K562 (cell line): ENCODE results near the gene PDZRN4. TPM values are rescaled to one million over a fixed set of nuclear protein-coding genes. Genes with fewer than 3 reads are reported as not detected.

Experiments
- ATAC-seq: fragments of 200-7000 bp; cut with Tn5 transposase; 3 replicates; pipeline ENCODE4 v1.9.1; 2020; ENCODE audit warnings: moderate library complexity
- BruUV-seq: library from RNA; stranded (reverse); fragments of 400-500 nt; replicated peaks from 2 replicates; lab custom pipeline; 2021; lab: Mats Ljungman, UMichigan
- CTCF ChIA-PET: fragments of 300-600 bp; formaldehyde crosslinking; extraction: SDS; loops from one replicate; lab custom pipeline; 2021; ENCODE audit warnings: low intra/inter-chr PET ratio; lab: Yijun Ruan, JAX
- POLR2A ChIA-PET: fragments of 300-600, 350-650 bp; sonication (Branson Sonifier 250); formaldehyde crosslinking; extraction: SDS; loops from one replicate; lab custom pipeline; 2021; ENCODE audit warnings: antibody characterized with exemption, inconsistent platforms; lab: Yijun Ruan, JAX
- DNase-seq, 4 experiments: peaks; one replicate each; pipeline versions ENCODE4 v3.0.0 to v3.0.0-alpha.2; 2011 to 2018; ENCODE audit warnings: low spot score in 3 of 4, mixed read lengths in 3 of 4; ENCODE audit errors: extremely low read depth in 1 of 4
- FAIRE-seq: peaks from 2 replicates; lab custom pipeline; 2011; peaks lifted over from hg19 to GRCh38; lab: Jason Lieb, UNC
- H2AFZ ChIP-seq: 2 replicates; pipeline ENCODE4 v1.6.0; 2011; ENCODE audit warnings: low read depth, low read length, control low read depth, inconsistent platforms
- H3K27ac ChIP-seq: fragments of 200-600 bp; 3 replicates; pipeline ENCODE4 v1.8.0; 2011; ENCODE audit warnings: low read depth, mild to moderate bottlenecking, control low read depth, inconsistent platforms, low read length, moderate library complexity, mixed read lengths; ENCODE audit errors: extremely low read depth
- H3K27me3 ChIP-seq, 2 experiments: fragments of 300-600 bp in 1 of 2; 2 replicates in 1 of 2; 3 replicates in 1 of 2; pipeline versions ENCODE4 v1.6.0 to v1.8.0; 2011; ENCODE audit warnings: inconsistent platforms in 2 of 2, low read length in 2 of 2, mild to moderate bottlenecking in 1 of 2, mixed read lengths in 1 of 2, moderate library complexity in 1 of 2; ENCODE audit not compliant: control insufficient read depth in 2 of 2, insufficient read depth in 2 of 2
- H3K36me3 ChIP-seq: fragments of 300-600 bp; 3 replicates; pipeline ENCODE4 v1.8.0; 2011; ENCODE audit warnings: mild to moderate bottlenecking, low read length, inconsistent platforms; ENCODE audit not compliant: control insufficient read depth, insufficient read depth
- H3K4me1 ChIP-seq, 2 experiments: fragments of 200-600 bp in 1 of 2; replicated peaks in 1 of 2; 2 replicates in 1 of 2; 3 replicates in 1 of 2; pipeline versions ENCODE4 v1.5.1 to v1.8.0; 2011; ENCODE audit warnings: inconsistent platforms in 2 of 2, low read length in 2 of 2, mild to moderate bottlenecking in 1 of 2, mixed read lengths in 1 of 2, moderate library complexity in 1 of 2; ENCODE audit not compliant: control insufficient read depth in 2 of 2, insufficient read depth in 2 of 2
- H3K4me2 ChIP-seq: 2 replicates; pipeline ENCODE4 v1.6.1; 2011; ENCODE audit warnings: low read length, control low read depth, inconsistent platforms, mixed read lengths; ENCODE audit not compliant: insufficient read depth
- H3K4me3 ChIP-seq: fragments of 200-600 bp; sonication (generic), shearing (Covaris generic); 2 replicates; pipeline ENCODE4 v1.5.1; 2016; ENCODE audit warnings: control low read depth, inconsistent platforms
- H3K79me2 ChIP-seq: fragments of 200-600 bp; 3 replicates; pipeline ENCODE4 v1.8.0; 2011; ENCODE audit warnings: low read length, inconsistent platforms; ENCODE audit not compliant: control insufficient read depth, insufficient read depth
- H3K9ac ChIP-seq, 2 experiments: 2 replicates each; pipeline versions ENCODE4 v1.6.0 to v1.6.1; 2011; ENCODE audit warnings: low read depth in 2 of 2, low read length in 2 of 2, control low read depth in 1 of 2, inconsistent platforms in 1 of 2, mild to moderate bottlenecking in 1 of 2, mixed read lengths in 1 of 2; ENCODE audit not compliant: insufficient read depth in 1 of 2
- H3K9me1 ChIP-seq: one replicate; pipeline ENCODE4 v1.6.0; 2011; ENCODE audit warnings: inconsistent platforms, mild to moderate bottlenecking, low read length, moderate library complexity; ENCODE audit not compliant: control insufficient read depth, insufficient read depth
- H3K9me3 ChIP-seq: replicated peaks from 2 replicates; pipeline ENCODE4 v1.5.1; 2011; ENCODE audit warnings: low read depth, low read length, inconsistent platforms; ENCODE audit not compliant: control insufficient read depth, insufficient read depth
- H4K20me1 ChIP-seq: replicated peaks from 2 replicates; pipeline ENCODE4 v1.6.1; 2011; ENCODE audit warnings: low read length, inconsistent platforms, mixed read lengths; ENCODE audit not compliant: control insufficient read depth, insufficient read depth
- ESRRB ChIP-seq: fragments of 250-450 bp; sonication (Bioruptor Pico); IDR thresholded peaks from 2 replicates; pipeline ENCODE4 v1.5.0; 2020; ENCODE audit warnings: mild to moderate bottlenecking, moderate library complexity, borderline replicate concordance
- HDGF ChIP-seq: fragments of 450-650 bp; IDR thresholded peaks from 2 replicates; pipeline ENCODE4 v1.6.1; 2016
- KAT7 ChIP-seq: sonication (generic); formaldehyde crosslinking; IDR thresholded peaks from 2 replicates; pipeline ENCODE4 v1.8.0; 2022; ENCODE audit warnings: missing genetic modification reagents, mild to moderate bottlenecking, borderline replicate concordance
- KLF13 ChIP-seq: fragments of 450-650 bp; IDR thresholded peaks from 2 replicates; pipeline ENCODE4 v1.6.1; 2016; ENCODE audit warnings: missing genetic modification characterization, low read depth, mild to moderate bottlenecking, missing compliant biosample characterization, moderate library complexity, borderline replicate concordance
- LARP7 ChIP-seq: fragments of 450-650 bp; IDR thresholded peaks from 2 replicates; pipeline ENCODE4 v1.6.1; 2016
- MBD2 ChIP-seq: sonication (generic); IDR thresholded peaks from 2 replicates; pipeline ENCODE4 v1.6.1; 2016; ENCODE audit warnings: low read depth, borderline replicate concordance
- MEF2D ChIP-seq: conservative IDR thresholded peaks from 2 replicates; pipeline ENCODE4 v1.6.1; 2016; ENCODE audit warnings: low read depth, missing genetic modification characterization, missing compliant biosample characterization
- PHB2 ChIP-seq: fragments of 450-650 bp; IDR thresholded peaks from 2 replicates; pipeline ENCODE4 v1.6.1; 2017; ENCODE audit warnings: low read depth
- PTTG1 ChIP-seq: fragments of 450-650 bp; IDR thresholded peaks from 2 replicates; pipeline ENCODE4 v1.6.1; 2016; ENCODE audit warnings: low read depth, mild to moderate bottlenecking, missing genetic modification characterization, missing compliant biosample characterization
- SMAD3 ChIP-seq: fragments of 450-650 bp; formaldehyde crosslinking; conservative IDR thresholded peaks from 2 replicates; pipeline ENCODE4 v1.4.0; 2020; ENCODE audit warnings: mild to moderate bottlenecking
- USF1 ChIP-seq: sonication (generic); formaldehyde crosslinking; IDR thresholded peaks from 2 replicates; pipeline ENCODE4 v1.9.0; 2022; ENCODE audit warnings: mild to moderate bottlenecking, missing genetic modification reagents
- ZBTB8A ChIP-seq: fragments of 450-650 bp; IDR thresholded peaks from 2 replicates; pipeline ENCODE4 v1.6.1; 2018; ENCODE audit warnings: mild to moderate bottlenecking, moderate library complexity; ENCODE audit not compliant: partially characterized antibody
- ZNF324 ChIP-seq: fragments of 250-450 bp; sonication (Bioruptor Pico); IDR thresholded peaks from 2 replicates; pipeline ENCODE4 v1.4.0; 2020; ENCODE audit warnings: mild to moderate bottlenecking
- WGBS: fragments of 100-300 bp; shearing (Covaris generic); methylation state at CpG from one replicate; pipeline ENCODE4 v1.1.6; 2016; ENCODE audit warnings: low coverage, mixed read lengths; ENCODE audit not compliant: insufficient coverage; ENCODE audit errors: missing lambda C conversion rate; 5-methylcytosine and 5-hydroxymethylcytosine counted together
- in situ Hi-C: fragments of 300-500 bp; cut with MboI; formaldehyde crosslinking; loops from 4 replicates; pipeline ENCODE4 v1.15.0; 2018; ENCODE audit warnings: inconsistent platforms, mixed read lengths
- intact Hi-C: fragments of 100-400 bp; cut with micrococcal nuclease; formaldehyde crosslinking; loops from 2 replicates; pipeline ENCODE4 v1.14.2; 2022
- polyA plus RNA-seq, 8 experiments: library from polyadenylated mRNA; depleted of rRNA in 4 of 8; stranded (reverse) in 5 of 8; unstranded in 3 of 8; fragments of >200 nt; fragmentation: Nextera tagmentation in 2 of 8; fragmentation: Illumina TruSeq in 1 of 8; extraction: Ambion mirVana in 2 of 8; extraction: Trizol in 1 of 8; gene quantifications; 2 replicates each; pipeline versions ENCODE4 v1.2.1 to v1.2.3, GENCODE V29; 2011 to 2014; ENCODE audit warnings: inconsistent platforms in 1 of 8, missing spikeins in 1 of 8
- total RNA-seq, 7 experiments: library from RNA; depleted of rRNA in 6 of 7; stranded (reverse); fragments of >200 nt in 6 of 7; fragmentation: Illumina TruSeq in 2 of 7; extraction: Trizol in 2 of 7; gene quantifications; 2 replicates each; pipeline versions ENCODE4 v1.2.1 to v1.2.3, GENCODE V29; 2011 to 2021; ENCODE audit warnings: low replicate concordance in 1 of 7

Gene PDZRN4
- total and polyA plus RNA-seq, 9 of the 15 experiments (the other 6 are each of a cell fraction or from before 2014, with no cell fraction given) = not detected

- FAIRE-seq = no peak
These were observed 399.5 kb downstream of the PDZRN4 start for GRCh38 chr12:41587574-41587973.

GRCh38 chr12:41589878-41590277, 401.8 kb downstream of the PDZRN4 start:
- H3K9me1 ChIP-seq = no peaks in the 10 kb centered on the region
- ChIA-PET POLR2A (no interaction called here), CTCF (no interaction called here)
- H3K36me3 ChIP-seq = no peaks in the 10 kb centered on the region
- no peak overlapping the region for H3K27ac ChIP-seq
- H3K27me3 ChIP-seq = no peaks in the 10 kb centered on the region
- H3K4me1 ChIP-seq = no peaks in the 10 kb centered on the region
- no peak for ATAC-seq
- no peaks in the 10 kb centered on the region for H3K79me2 ChIP-seq
- no peaks in the 10 kb centered on the region for H3K9me3 ChIP-seq
- H3K4me2 ChIP-seq = no peak overlapping the region
- no peak overlapping the region for H3K4me3 ChIP-seq
- H4K20me1 ChIP-seq = no peaks in the 10 kb centered on the region
- in situ Hi-C loops = no loop called here
- intact Hi-C loops = no loop called here
- no peak for DNase-seq
- WGBS = 1% methylated on average over 4 of the region's 4 CpGs
- FAIRE-seq = no peak
- no peak for TF ChIP-seq USF1 (CRISPR knock-in tag)
- no peak for TF ChIP-seq ESRRB
- TF ChIP-seq LARP7 = no peak
- TF ChIP-seq KLF13 (tag) = no peak
- no TSS peak for BruUV-seq
- H3K9ac ChIP-seq = no peak overlapping the region
- no peak overlapping the region for H2AFZ ChIP-seq

More at GRCh38 chr12:41587574-41587973, 399.5 kb downstream of the PDZRN4 start:
- Histone ChIP-seq H3K27me3 (no peaks in the 10 kb centered on the region), H3K4me1 (no peaks in the 10 kb centered on the region), H2AFZ (no peak overlapping the region), H3K9ac (no peak overlapping the region), H4K20me1 (no peaks in the 10 kb centered on the region), H3K9me3 (no peaks in the 10 kb centered on the region), H3K9me1 (no peaks in the 10 kb centered on the region), H3K27ac (no peak overlapping the region), H3K79me2 (no peaks in the 10 kb centered on the region), H3K36me3 (no peaks in the 10 kb centered on the region), H3K4me3 (no peak overlapping the region), H3K4me2 (no peak overlapping the region)
- TF ChIP-seq MBD2 = no peak
- TF ChIP-seq ZBTB8A = no peak
- TF ChIP-seq PTTG1 = no peak
- no peak for TF ChIP-seq MEF2D (tag)
- no peak for TF ChIP-seq HDGF
- TF ChIP-seq PHB2 = no peak
- TF ChIP-seq SMAD3 (CRISPR knock-in tag) = no peak
- TF ChIP-seq ZNF324 (CRISPR knock-in tag) = no peak
- TF ChIP-seq KAT7 (CRISPR knock-in tag) = no peak
- no peak for ATAC-seq
- CTCF ChIA-PET = interaction anchor here (0.5 kb wide), 1 partner anchor 141 kb away, joined by 6 read pairs; no protein-coding TSS in a partner anchor
- intact Hi-C loops = no loop called here
- no peak for DNase-seq
- in situ Hi-C loops = no loop called here
- 0% methylated on average over 1 of the region's 1 CpG for WGBS
- POLR2A ChIA-PET = no interaction called here
- BruUV-seq = no TSS peak
